NCI-H128 (cell line): ENCODE measurements around the gene USP31.
"Not testable (repeated sequence)": the region's sequence is repeated elsewhere in the genome, so short reads cannot be mapped to it uniquely, and the experiment has no call there.

ENCODE experiments used
- DNase-seq: peaks from one replicate; lab custom pipeline; 2025; ENCODE audit not compliant: unreplicated experiment; lab: John Stamatoyannopoulos, UW

USP31 gene

GRCh38 chr16:23160082-23160481 is 10.8 kb upstream of the USP31 start:
- no peak for DNase-seq

- no peak for DNase-seq
Observed at GRCh38 chr16:23158114-23158513, 8.9 kb upstream of the USP31 start.

- no peak for DNase-seq
Observed at GRCh38 chr16:23156946-23157460, 7.8 kb upstream of the USP31 start.

GRCh38 chr16:23156110-23156509 is 6.9 kb upstream of the USP31 start:
- no peak for DNase-seq

- DNase-seq: no peak
Observed at GRCh38 chr16:23155445-23156049, 6.3 kb upstream of the USP31 start.

GRCh38 chr16:23152386-23153178 is 3.3 kb upstream of the USP31 start:
- no peak for DNase-seq

- no peak for DNase-seq
Observed at GRCh38 chr16:23149993-23150364, 727 bp upstream of the USP31 start.

- DNase-seq: no peak
Observed at GRCh38 chr16:23148513-23149266, 562 bp downstream of the USP31 start.

GRCh38 chr16:23148166-23148512 is 1.1 kb downstream of the USP31 start:
- DNase-seq: no peak

GRCh38 chr16:23147666-23148065 is 1.6 kb downstream of the USP31 start:
- DNase-seq: no peak

- no peak for DNase-seq
Observed at GRCh38 chr16:23146877-23147601, 2.2 kb downstream of the USP31 start.

- no peak for DNase-seq
Observed at GRCh38 chr16:23145608-23146007, 3.6 kb downstream of the USP31 start.

GRCh38 chr16:23145186-23145585 is 4.1 kb downstream of the USP31 start:
- peak; percentile 6 for DNase-seq

GRCh38 chr16:23144393-23144792 is 4.9 kb downstream of the USP31 start:
- DNase-seq: not testable (repeated sequence)

- no peak for DNase-seq
Observed at GRCh38 chr16:23143391-23143790, 5.9 kb downstream of the USP31 start.

GRCh38 chr16:23141959-23142740 is 7.1 kb downstream of the USP31 start:
- DNase-seq: no peak

- DNase-seq: no peak
Observed at GRCh38 chr16:23141500-23141899, 7.8 kb downstream of the USP31 start.

- DNase-seq: no peak
Observed at GRCh38 chr16:23141033-23141432, 8.2 kb downstream of the USP31 start.

- DNase-seq: no peak
Observed at GRCh38 chr16:23140107-23140506, 9.1 kb downstream of the USP31 start.

GRCh38 chr16:23137818-23138217 is 11.4 kb downstream of the USP31 start:
- DNase-seq: no peak
